ENCODE results near the gene NUP133. TPM values are rescaled to one million over a fixed set of nuclear protein-coding genes. Genes with fewer than 3 reads are reported as not detected.
A peak's percentile ranks its signal among the peaks of the same experiment; 100 is the strongest.

NUP133 gene
- polyA plus RNA-seq, 6 donors from 2014 or later: 17.7 to 20.9 (median 20.2) TPM

- peaks cover 6 to 10% of the 10 kb centered on the region in 2 donors for H3K36me3 Mint-ChIP-seq
- no peak overlapping the region for H3K27ac Mint-ChIP-seq
- H3K27me3 Mint-ChIP-seq: no peaks in the 10 kb centered on the region
- ATAC-seq (ENCODE audit: low read depth in 2 of 2): no peak
- H3K4me1 Mint-ChIP-seq: no peaks in the 10 kb centered on the region
- no peak overlapping the region for H3K4me3 Mint-ChIP-seq
- no peak for DNase-seq
- no peaks in the 10 kb centered on the region for H3K9me3 Mint-ChIP-seq
Measured at GRCh38 chr1:229457436-229457835, 50.7 kb downstream of the NUP133 start.

DNA sequence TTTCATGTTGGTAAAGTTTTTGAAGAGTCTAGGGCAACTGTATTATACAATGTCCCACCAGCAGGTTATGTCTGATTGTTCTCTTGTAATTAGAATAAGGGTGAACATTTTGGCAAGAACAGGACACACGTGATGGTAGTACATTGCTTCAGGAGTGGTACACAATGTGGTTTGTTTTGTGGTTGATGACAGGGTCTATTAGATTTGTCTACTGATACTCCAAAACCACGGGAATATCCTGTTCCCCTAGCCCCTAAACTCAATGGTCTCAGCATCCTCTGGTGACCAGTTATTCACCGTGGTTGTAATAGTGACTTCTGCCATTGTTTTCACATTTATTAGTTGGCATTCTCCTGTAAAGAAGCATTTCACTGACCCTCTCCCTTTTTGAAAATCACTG lies 52.1 kb downstream of the NUP133 start:
- peaks cover 6 to 10% of the 10 kb centered on the region in 2 donors for H3K36me3 Mint-ChIP-seq
- no peak overlapping the region for H3K27ac Mint-ChIP-seq

GRCh38 chr1:229454056-229454455 lies 54.1 kb downstream of the NUP133 start:
- H3K36me3 Mint-ChIP-seq: peaks cover 2 to 6% of the 10 kb centered on the region in 2 donors
- no peaks in the 10 kb centered on the region for H3K4me1 Mint-ChIP-seq
- H3K4me3 Mint-ChIP-seq: no peak overlapping the region
- no peaks in the 10 kb centered on the region for H3K27me3 Mint-ChIP-seq
- H3K9me3 Mint-ChIP-seq: no peaks in the 10 kb centered on the region
- DNase-seq: no peak
- ATAC-seq (ENCODE audit: low read depth in 2 of 2): no peak
- no peak overlapping the region for H3K27ac Mint-ChIP-seq

More for the DNA sequence above, 52.1 kb downstream of the NUP133 start:
- DNase-seq: no peak
- no peak for ATAC-seq (ENCODE audit: low read depth in 2 of 2)
- Mint-ChIP-seq H3K4me1 (no peaks in the 10 kb centered on the region), H3K9me3 (no peaks in the 10 kb centered on the region), H3K4me3 (no peak overlapping the region), H3K27me3 (no peaks in the 10 kb centered on the region)

DNA sequence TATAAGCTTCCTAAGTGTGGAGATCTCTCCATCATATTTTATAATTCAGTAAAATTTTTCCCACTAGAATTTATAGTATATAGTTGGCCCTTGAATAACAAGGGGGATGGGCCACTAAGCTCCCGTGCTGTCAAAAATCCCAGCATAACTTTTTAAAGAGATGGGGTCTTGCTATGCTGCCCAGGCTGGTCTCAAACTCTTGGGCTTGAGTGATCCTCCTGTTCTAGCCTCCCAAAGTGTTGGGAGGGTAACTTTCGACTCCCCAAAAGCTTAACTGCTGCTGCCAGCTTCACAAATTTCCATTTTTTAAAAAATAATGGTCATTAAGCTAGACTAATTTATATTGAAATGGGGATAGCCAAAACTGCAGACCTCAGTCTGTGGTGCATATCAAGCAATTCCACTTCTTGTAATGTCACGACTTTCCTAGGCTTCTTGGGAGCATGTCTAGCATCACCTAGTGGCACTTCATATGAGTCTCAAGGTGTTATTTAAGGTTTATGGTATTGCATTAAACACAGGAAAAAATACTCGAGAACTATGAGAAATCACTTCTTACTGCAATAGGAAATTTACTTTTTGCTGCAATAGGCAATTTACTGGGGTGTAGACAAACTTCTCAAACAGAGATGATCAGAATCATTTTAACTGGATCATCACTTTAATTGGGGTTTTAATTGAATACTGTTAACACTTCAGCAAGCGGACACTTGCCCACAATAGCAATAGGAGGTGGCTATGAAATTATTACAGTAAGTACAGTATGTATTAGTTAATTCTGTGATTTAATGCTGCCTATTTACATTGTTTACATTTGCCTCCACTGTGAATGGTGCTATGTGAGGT lies 55.0 kb downstream of the NUP133 start:
- Mint-ChIP-seq H3K4me3 (no peak overlapping the region), H3K9me3 (no peaks in the 10 kb centered on the region), H3K36me3 (peaks cover 0 to 6% of the 10 kb centered on the region in 2 donors), H3K27ac (no peak overlapping the region), H3K27me3 (no peaks in the 10 kb centered on the region), H3K4me1 (no peaks in the 10 kb centered on the region)
- ATAC-seq (ENCODE audit: low read depth in 2 of 2): no peak
- DNase-seq: no peak

DNA sequence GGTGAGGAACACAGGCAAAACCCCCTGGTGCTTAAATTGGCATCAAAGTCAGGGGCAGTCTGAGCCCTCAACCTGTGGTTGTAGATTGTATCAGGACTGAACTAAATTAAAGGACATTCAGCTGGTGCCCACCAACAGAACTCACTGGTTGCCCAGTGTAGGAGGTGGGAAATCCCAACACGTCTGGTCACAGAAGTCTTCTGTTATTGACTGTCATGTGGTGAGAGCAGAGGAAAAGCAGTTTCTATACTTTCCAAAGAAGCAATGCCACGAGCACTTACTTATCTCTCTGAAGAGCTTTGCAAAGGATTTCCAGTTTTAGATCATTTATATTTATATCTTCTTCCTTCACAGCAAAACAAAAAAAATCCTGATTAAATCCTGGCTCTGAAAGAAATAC lies 59.3 kb downstream of the NUP133 start:
- H3K9me3 Mint-ChIP-seq: no peaks in the 10 kb centered on the region
- ATAC-seq (ENCODE audit: low read depth in 2 of 2) (no peak), DNase-seq (no peak)
- peaks cover 0 to 10% of the 10 kb centered on the region in 2 donors for H3K36me3 Mint-ChIP-seq
- no peaks in the 10 kb centered on the region for H3K4me1 Mint-ChIP-seq
- peak overlapping the region in 1 of 6 donors; percentile 30 for H3K27ac Mint-ChIP-seq
- H3K4me3 Mint-ChIP-seq: no peak overlapping the region
- H3K27me3 Mint-ChIP-seq: no peaks in the 10 kb centered on the region

- H3K27ac Mint-ChIP-seq: no peak overlapping the region
- H3K36me3 Mint-ChIP-seq: peaks cover 0 to 10% of the 10 kb centered on the region in 2 donors
- no peak overlapping the region for H3K4me3 Mint-ChIP-seq
- no peaks in the 10 kb centered on the region for H3K27me3 Mint-ChIP-seq
- no peaks in the 10 kb centered on the region for H3K9me3 Mint-ChIP-seq
- DNase-seq (no peak), ATAC-seq (ENCODE audit: low read depth in 2 of 2) (no peak)
- H3K4me1 Mint-ChIP-seq: no peaks in the 10 kb centered on the region
Measured at GRCh38 chr1:229448354-229448753, 59.8 kb downstream of the NUP133 start.

- no peaks in the 10 kb centered on the region for H3K4me1 Mint-ChIP-seq
- no peaks in the 10 kb centered on the region for H3K9me3 Mint-ChIP-seq
- peaks cover 0 to 10% of the 10 kb centered on the region in 2 donors for H3K36me3 Mint-ChIP-seq
- no peak overlapping the region for H3K4me3 Mint-ChIP-seq
- H3K27me3 Mint-ChIP-seq: no peaks in the 10 kb centered on the region
- no peak for DNase-seq
- peak overlapping the region in 1 of 6 donors; percentile 11 for H3K27ac Mint-ChIP-seq
- no peak for ATAC-seq (ENCODE audit: low read depth in 2 of 2)
Measured at GRCh38 chr1:229447809-229448252, 60.3 kb downstream of the NUP133 start.

GRCh38 chr1:229445828-229446227 lies 62.3 kb downstream of the NUP133 start:
- H3K9me3 Mint-ChIP-seq: no peaks in the 10 kb centered on the region
- no peaks in the 10 kb centered on the region for H3K27me3 Mint-ChIP-seq
- DNase-seq (no peak), ATAC-seq (ENCODE audit: low read depth in 2 of 2) (no peak)
- H3K27ac Mint-ChIP-seq: no peak overlapping the region
- no peak overlapping the region for H3K4me3 Mint-ChIP-seq
- no peaks in the 10 kb centered on the region for H3K4me1 Mint-ChIP-seq
- H3K36me3 Mint-ChIP-seq: peaks cover under 1 to 14% of the 10 kb centered on the region in 2 donors

GRCh38 chr1:229440851-229441537 lies 67.1 kb downstream of the NUP133 start:
- DNase-seq: no peak
- H3K27me3 Mint-ChIP-seq: peaks cover 0 to under 1% (median 0%) of the 10 kb centered on the region in 3 donors
- peak overlapping the region in 3 of 6 donors; percentile 25 to 52 (median 35) for H3K27ac Mint-ChIP-seq
- H3K36me3 Mint-ChIP-seq: peaks cover 5 to 14% of the 10 kb centered on the region in 2 donors
- H3K4me3 Mint-ChIP-seq: no peak overlapping the region
- H3K9me3 Mint-ChIP-seq: no peaks in the 10 kb centered on the region
- H3K4me1 Mint-ChIP-seq: no peaks in the 10 kb centered on the region
- ATAC-seq (ENCODE audit: low read depth in 2 of 2): no peak

DNA sequence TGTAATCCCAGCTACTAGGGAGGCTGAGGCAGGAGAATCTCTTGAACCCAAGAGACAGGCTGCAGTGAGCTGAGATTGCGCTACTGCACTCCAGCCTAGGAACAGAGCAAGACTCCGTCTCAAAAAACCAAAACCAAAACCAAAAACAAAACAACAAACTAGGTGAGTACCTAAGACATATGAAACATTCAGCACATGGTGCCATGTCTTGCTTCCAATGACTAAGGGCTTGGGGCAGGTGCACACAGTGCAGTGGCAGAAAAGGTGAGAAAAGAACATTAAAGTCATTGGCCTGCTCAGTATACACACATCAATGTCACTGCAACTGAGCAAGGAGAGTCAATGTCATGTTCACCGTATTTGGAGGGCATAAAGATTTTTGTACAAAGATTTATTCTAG lies 70.1 kb downstream of the NUP133 start:
- Mint-ChIP-seq H3K9me3 (peaks cover 0 to 2% (median 0%) of the 10 kb centered on the region in 7 donors), H3K27ac (no peak overlapping the region), H3K36me3 (peaks cover 5 to 10% of the 10 kb centered on the region in 2 donors), H3K27me3 (peaks cover 9 to 24% (median 14%) of the 10 kb centered on the region in 3 donors), H3K4me3 (no peak overlapping the region), H3K4me1 (peaks cover 0 to 11% (median 3%) of the 10 kb centered on the region in 3 donors)
- no peak for DNase-seq
- ATAC-seq (ENCODE audit: low read depth in 2 of 2): no peak

DNA sequence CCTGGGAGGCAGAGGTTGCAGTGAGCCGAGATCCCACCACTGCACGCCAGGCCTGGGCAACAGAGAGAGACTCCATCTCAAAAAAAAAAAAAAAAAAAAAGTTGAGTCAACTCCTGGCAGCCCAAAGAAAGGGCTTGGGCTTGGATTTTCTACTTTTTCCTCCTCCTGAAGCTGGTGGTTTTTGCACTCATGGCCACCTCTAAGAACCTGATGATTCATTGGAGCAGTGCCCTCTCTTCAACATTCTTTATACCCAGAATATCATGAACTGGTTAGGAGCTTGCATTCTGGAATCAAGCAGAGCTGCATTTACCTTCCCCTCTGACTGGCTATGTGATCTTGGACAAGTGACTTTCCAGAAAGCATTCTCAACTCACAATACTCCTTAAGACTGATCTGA lies 70.7 kb downstream of the NUP133 start:
- Mint-ChIP-seq H3K27me3 (peaks cover 9 to 30% (median 15%) of the 10 kb centered on the region in 3 donors), H3K4me1 (peaks cover 0 to 14% (median 6%) of the 10 kb centered on the region in 3 donors)

GRCh38 chr1:229436201-229436600 lies 71.9 kb downstream of the NUP133 start:
- ATAC-seq (ENCODE audit: low read depth in 2 of 2) (no peak), DNase-seq (no peak)
- peaks cover 7 to 12% of the 10 kb centered on the region in 2 donors for H3K36me3 Mint-ChIP-seq

More for the DNA sequence above, 70.7 kb downstream of the NUP133 start:
- Mint-ChIP-seq H3K36me3 (peaks cover 5 to 10% of the 10 kb centered on the region in 2 donors), H3K9me3 (peaks cover 0 to 2% (median 0%) of the 10 kb centered on the region in 7 donors), H3K4me3 (no peak overlapping the region), H3K27ac (no peak overlapping the region)
- ATAC-seq (ENCODE audit: low read depth in 2 of 2) (no peak), DNase-seq (no peak)

DNA sequence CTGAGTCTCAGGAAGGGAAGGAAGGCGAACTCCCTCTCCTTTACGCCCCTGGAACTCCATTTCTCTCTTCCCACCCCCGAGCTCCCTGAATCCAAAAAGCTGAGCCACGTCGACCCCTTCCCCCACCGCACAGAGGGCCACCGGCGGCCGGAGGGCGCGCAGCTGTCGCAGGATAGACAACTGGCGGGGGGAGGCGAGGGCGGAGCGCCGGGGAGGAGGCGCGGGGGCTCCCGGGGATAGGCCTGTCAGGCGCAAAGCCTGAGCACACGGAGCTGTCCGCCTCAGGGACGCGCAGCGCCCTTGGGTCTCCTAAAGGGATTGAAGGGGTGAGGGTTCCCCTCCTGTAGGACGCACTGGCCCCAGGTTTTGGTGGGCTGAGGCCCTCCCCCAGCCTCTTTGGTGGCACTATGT lies 73.5 kb downstream of the NUP133 start:
- H3K4me3 Mint-ChIP-seq: no peak overlapping the region
- H3K27me3 Mint-ChIP-seq: peaks cover 26 to 57% (median 41%) of the 10 kb centered on the region in 3 donors
- H3K36me3 Mint-ChIP-seq: peaks cover 0 to 10% of the 10 kb centered on the region in 2 donors
- peaks cover 14 to 39% (median 23%) of the 10 kb centered on the region in 3 donors for H3K4me1 Mint-ChIP-seq
- DNase-seq (no peak), ATAC-seq (ENCODE audit: low read depth in 2 of 2) (no peak)
- peaks cover 0 to 7% (median 2%) of the 10 kb centered on the region in 7 donors for H3K9me3 Mint-ChIP-seq
- H3K27ac Mint-ChIP-seq: peak overlapping the region in 1 of 6 donors; percentile 90

More at GRCh38 chr1:229436201-229436600, 71.9 kb downstream of the NUP133 start:
- peaks cover 0 to 3% (median 1%) of the 10 kb centered on the region in 7 donors for H3K9me3 Mint-ChIP-seq
- peaks cover 11 to 26% (median 15%) of the 10 kb centered on the region in 3 donors for H3K4me1 Mint-ChIP-seq
- H3K27me3 Mint-ChIP-seq: peaks cover 12 to 42% (median 26%) of the 10 kb centered on the region in 3 donors
- peak overlapping the region in 2 of 6 donors; percentile 9 to 85 for H3K27ac Mint-ChIP-seq
- H3K4me3 Mint-ChIP-seq: no peak overlapping the region
